Uterus (tissue), 4 donors: ENCODE data around the gene TMEM164. TPM values are rescaled to one million over a fixed set of nuclear protein-coding genes. Genes with fewer than 3 reads are reported as not detected.

Experiments
- DNase-seq, 2 donors: peaks; one replicate each; pipeline ENCODE4 v3.0.0-alpha.2; 2019 to 2020
- H3K27ac ChIP-seq, 2 donors: fragments of 200-600 bp; sonication (generic); 1 replicate in 1 of 2; 2 replicates in 1 of 2; pipeline ENCODE4 v1.5.1; 2016 to 2018
- H3K27me3 ChIP-seq, 2 donors: fragments of 200-600 bp; sonication (generic); one replicate each; pipeline ENCODE4 v1.5.1; 2018 to 2019; ENCODE audit warnings: control low read depth in 1 of 2
- H3K36me3 ChIP-seq, 2 donors: fragments of 200-600 bp; sonication (generic); one replicate each; pipeline ENCODE4 v1.5.1; 2019; ENCODE audit warnings: control low read depth in 1 of 2
- H3K4me1 ChIP-seq, 2 donors: fragments of 200-600 bp; sonication (generic); one replicate each; pipeline ENCODE4 v1.5.1; 2018 to 2019; ENCODE audit warnings: control low read depth in 1 of 2
- H3K4me3 ChIP-seq, 2 donors: fragments of 200-600 bp; sonication (generic); 1 replicate in 1 of 2; 2 replicates in 1 of 2; pipeline ENCODE4 v1.5.1; 2018 to 2019; ENCODE audit warnings: mild to moderate bottlenecking in 1 of 2
- H3K9me3 ChIP-seq, 2 donors: fragments of 200-600 bp; sonication (generic); one replicate each; pipeline ENCODE4 v1.5.1; 2019; ENCODE audit warnings: control low read depth in 1 of 2
- POLR2A ChIP-seq, 2 donors: fragments of 450-650 bp; IDR thresholded peaks; one replicate each; pipeline ENCODE4 v1.6.1; 2016; ENCODE audit warnings: antibody characterized with exemption in 2 of 2, mild to moderate bottlenecking in 1 of 2, moderate library complexity in 1 of 2
- intact Hi-C: fragments of 100-400 bp; cut with DNase I; formaldehyde crosslinking; loops from one replicate; pipeline ENCODE4 v1.15.1; 2023; ENCODE audit warnings: low total_unique reads
- total RNA-seq, 4 donors: library from RNA; depleted of rRNA in 3 of 4; stranded (reverse); fragments of >200 nt in 3 of 4; gene quantifications; one replicate each; pipeline versions ENCODE4 v1.1.0 to v1.2.4, GENCODE V29; 2014 to 2023
- TF ChIP-seq, protein P1 (sequence below), 4 experiments: fragments of 200-600 bp in 2 of 4; fragments of 450-650 bp in 2 of 4; sonication (generic) in 2 of 4; IDR thresholded peaks; one replicate each; pipeline ENCODE4 v1.5.1; 2016 to 2019; ENCODE audit warnings: antibody characterized with exemption in 4 of 4, mild to moderate bottlenecking in 2 of 4, moderate library complexity in 1 of 4
- donor health status: DM: yes; HTN: yes; CAD: no.

The TMEM164 gene
- total RNA-seq, 4 donors from 2014 or later: 3.1 to 18.9 (median 11.5) TPM

DNA sequence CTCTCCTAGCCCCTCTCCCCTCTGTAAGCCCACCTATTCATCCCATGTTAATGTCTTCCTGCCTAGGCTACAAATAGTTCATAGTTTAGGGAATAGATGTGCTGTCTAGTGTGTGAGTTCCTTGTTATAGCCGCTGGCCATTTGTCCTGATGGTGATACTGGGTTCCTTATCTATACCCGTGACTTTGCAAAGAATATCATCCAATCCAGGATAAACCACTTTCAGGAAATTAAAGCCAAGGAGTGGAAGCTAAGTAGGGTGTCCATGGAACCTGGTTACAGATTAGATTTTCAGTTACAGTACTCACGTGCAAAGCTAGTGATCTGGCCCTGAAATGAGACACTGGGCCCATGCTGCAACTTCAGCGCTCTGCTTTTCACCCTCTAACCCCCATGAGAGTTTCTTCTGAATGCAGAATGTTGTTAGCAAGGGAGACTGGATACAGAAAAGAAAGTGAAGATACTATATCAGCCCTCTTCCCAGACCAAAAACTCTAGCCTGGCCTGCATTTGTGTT is 111.4 kb downstream of the TMEM164 start:
- no peak for DNase-seq
- no peaks in the 10 kb centered on the region for H3K27me3 ChIP-seq
- no peaks in the 10 kb centered on the region for H3K36me3 ChIP-seq
- no peaks in the 10 kb centered on the region for H3K9me3 ChIP-seq
- intact Hi-C loops: no loop called here
- H3K4me3 ChIP-seq: no peak overlapping the region
- no peaks in the 10 kb centered on the region for H3K4me1 ChIP-seq
- TF ChIP-seq, protein P1, sequence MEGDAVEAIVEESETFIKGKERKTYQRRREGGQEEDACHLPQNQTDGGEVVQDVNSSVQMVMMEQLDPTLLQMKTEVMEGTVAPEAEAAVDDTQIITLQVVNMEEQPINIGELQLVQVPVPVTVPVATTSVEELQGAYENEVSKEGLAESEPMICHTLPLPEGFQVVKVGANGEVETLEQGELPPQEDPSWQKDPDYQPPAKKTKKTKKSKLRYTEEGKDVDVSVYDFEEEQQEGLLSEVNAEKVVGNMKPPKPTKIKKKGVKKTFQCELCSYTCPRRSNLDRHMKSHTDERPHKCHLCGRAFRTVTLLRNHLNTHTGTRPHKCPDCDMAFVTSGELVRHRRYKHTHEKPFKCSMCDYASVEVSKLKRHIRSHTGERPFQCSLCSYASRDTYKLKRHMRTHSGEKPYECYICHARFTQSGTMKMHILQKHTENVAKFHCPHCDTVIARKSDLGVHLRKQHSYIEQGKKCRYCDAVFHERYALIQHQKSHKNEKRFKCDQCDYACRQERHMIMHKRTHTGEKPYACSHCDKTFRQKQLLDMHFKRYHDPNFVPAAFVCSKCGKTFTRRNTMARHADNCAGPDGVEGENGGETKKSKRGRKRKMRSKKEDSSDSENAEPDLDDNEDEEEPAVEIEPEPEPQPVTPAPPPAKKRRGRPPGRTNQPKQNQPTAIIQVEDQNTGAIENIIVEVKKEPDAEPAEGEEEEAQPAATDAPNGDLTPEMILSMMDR (IDR thresholded peaks at IDR 0.05): no peak
- no peak for TF ChIP-seq POLR2A (IDR thresholded peaks at IDR 0.05)
- H3K27ac ChIP-seq: no peak overlapping the region

DNA sequence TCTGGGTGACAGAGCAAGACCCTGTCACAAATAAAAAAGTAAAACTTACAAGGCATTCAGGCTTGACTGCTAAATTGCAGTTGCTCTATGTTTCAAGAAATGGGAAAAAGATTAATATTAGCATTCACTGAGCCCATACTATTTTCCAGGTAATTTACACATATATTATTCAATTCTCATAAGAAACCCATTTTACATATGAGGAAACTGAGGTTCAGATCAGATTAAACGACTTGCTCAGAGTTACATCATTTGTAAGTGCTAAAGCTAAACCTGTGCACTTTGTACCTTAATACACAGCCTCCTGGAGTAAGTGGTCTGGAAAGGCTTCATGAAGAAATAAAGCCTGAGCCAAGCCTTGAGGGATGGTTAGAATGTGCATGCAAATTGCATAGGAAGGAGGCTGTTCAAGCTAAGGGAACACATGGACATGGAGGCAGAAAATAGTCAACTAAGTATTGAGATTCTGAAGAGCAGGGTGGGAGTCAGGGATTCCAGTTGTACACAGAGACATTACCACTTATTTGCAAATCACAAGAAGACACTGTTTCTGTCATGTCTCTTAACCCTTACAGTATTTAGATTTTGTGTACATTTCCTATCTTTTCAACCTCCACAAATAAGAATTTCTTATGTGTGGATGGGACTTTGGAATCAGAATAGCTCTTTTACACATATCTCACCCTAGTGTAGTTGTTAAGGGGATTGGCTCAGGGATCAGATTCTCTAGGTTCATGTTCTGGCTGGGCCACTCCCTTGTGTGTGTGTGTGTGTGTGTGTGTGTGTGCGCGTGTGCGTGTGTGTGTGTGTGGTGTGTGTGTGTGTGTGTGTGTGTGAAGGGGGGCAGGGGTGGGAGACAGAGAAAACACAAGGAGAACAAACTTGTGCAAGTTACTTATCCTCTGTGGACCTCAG is 113.4 kb downstream of the TMEM164 start:
- Histone ChIP-seq H3K9me3 (no peaks in the 10 kb centered on the region), H3K4me3 (no peak overlapping the region), H3K4me1 (no peaks in the 10 kb centered on the region), H3K36me3 (no peaks in the 10 kb centered on the region), H3K27ac (no peak overlapping the region), H3K27me3 (no peaks in the 10 kb centered on the region)
- no peak for DNase-seq
- TF ChIP-seq POLR2A (IDR thresholded peaks at IDR 0.05): no peak
- TF ChIP-seq, protein P1 (IDR thresholded peaks at IDR 0.05): no peak
- intact Hi-C loops: no loop called here

DNA sequence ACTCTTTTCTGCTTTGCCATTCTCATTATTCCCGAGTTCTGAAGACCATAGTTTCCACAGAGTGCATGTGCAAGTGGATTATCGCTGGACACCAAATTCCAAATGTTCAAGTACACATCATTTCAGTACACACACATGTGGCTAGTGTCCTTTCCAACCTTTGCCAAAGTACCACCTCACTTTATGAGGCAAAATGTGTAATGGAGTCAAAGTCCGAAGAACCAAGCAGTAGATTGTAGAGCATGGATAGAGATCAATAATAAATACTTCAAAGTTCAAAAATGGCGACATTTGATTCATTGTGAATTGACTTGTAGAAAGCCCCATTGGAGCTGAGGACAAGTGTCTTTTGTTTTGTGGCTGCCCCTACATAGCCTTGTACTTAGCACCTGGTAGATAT is 115.6 kb downstream of the TMEM164 start:
- intact Hi-C loops: no loop called here
- Histone ChIP-seq H3K4me3 (no peak overlapping the region), H3K27ac (no peak overlapping the region), H3K27me3 (no peaks in the 10 kb centered on the region), H3K36me3 (no peaks in the 10 kb centered on the region), H3K9me3 (no peaks in the 10 kb centered on the region), H3K4me1 (no peaks in the 10 kb centered on the region)
- no peak for DNase-seq
- TF ChIP-seq POLR2A (IDR thresholded peaks at IDR 0.05): no peak
- TF ChIP-seq, protein P1 (IDR thresholded peaks at IDR 0.05): no peak

DNA sequence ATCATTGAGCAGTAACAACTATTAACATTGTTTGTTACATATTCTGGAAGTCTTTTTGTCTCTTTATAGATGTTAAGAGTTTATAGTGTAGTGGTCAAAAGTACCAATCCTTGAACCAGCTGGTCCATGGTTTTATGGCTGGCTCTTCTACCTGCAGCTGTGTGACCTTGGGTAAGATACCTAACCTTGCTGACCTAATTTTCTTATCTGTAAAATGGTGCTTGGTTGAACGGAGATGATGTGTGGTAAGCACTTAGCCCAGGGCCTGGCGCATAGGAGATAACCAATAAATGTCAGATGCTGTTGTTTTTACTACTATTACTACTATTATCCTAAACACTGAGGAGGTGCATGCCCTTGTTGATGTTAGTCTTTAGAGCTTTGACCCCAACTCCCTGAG is 116.6 kb downstream of the TMEM164 start:
- TF ChIP-seq POLR2A (IDR thresholded peaks at IDR 0.05): no peak
- TF ChIP-seq, protein P1 (IDR thresholded peaks at IDR 0.05): no peak
- H3K27ac ChIP-seq: no peak overlapping the region
- intact Hi-C loops: no loop called here

DNA sequence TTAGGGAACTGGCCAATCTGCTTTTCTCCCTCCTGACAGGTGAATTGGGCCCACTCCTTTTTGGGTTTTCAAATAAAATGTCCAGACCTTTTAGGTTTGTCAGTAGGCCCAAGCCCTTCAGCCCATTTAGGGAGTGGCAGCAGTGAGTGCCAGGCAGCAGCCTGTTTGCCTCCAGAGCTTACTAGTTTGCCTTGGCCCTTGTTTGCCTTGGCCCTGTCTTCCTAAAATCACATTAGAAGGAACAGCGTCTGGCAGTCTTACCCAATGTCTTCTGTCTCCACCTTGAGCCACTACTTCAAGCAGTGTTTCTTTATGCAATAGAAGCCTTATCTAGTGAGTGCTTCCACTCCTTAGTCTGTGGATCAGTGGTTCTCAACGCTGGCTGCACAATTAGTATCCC is 117.1 kb downstream of the TMEM164 start:
- TF ChIP-seq, protein P1 (IDR thresholded peaks at IDR 0.05): no peak
- TF ChIP-seq POLR2A (IDR thresholded peaks at IDR 0.05): no peak
- no peaks in the 10 kb centered on the region for H3K4me1 ChIP-seq
- H3K4me3 ChIP-seq: no peak overlapping the region
- no peak for DNase-seq
- H3K36me3 ChIP-seq: no peaks in the 10 kb centered on the region
- no peak overlapping the region for H3K27ac ChIP-seq
- H3K27me3 ChIP-seq: no peaks in the 10 kb centered on the region
- H3K9me3 ChIP-seq: no peaks in the 10 kb centered on the region
- intact Hi-C loops: no loop called here

More for the DNA sequence above, 116.6 kb downstream of the TMEM164 start:
- Histone ChIP-seq H3K27me3 (no peaks in the 10 kb centered on the region), H3K4me1 (no peaks in the 10 kb centered on the region), H3K36me3 (no peaks in the 10 kb centered on the region), H3K9me3 (no peaks in the 10 kb centered on the region), H3K4me3 (no peak overlapping the region)
- no peak for DNase-seq
